Cardiac muscle cell (in vitro differentiated cells and primary cell): ENCODE measurements around the gene TBX18. TPM values are rescaled to one million over a fixed set of nuclear protein-coding genes. Genes with fewer than 3 reads are reported as not detected.
A peak's percentile ranks its signal among the peaks of the same experiment; 100 is the strongest.

Experiments
- DNase-seq, 2 donors: peaks; one replicate each; pipeline versions ENCODE4 v3.0.0 to v3.0.0-alpha.2; 2010 to 2017; ENCODE audit warnings: low read depth in 1 of 2, low spot score in 1 of 2
- H3K27ac ChIP-seq: fragments of 200-600 bp; sonication (generic); 2 replicates; pipeline ENCODE4 v1.5.1; 2016
- H3K27me3 ChIP-seq: fragments of 200-600 bp; sonication (generic); 2 replicates; pipeline ENCODE4 v1.6.0; 2016; ENCODE audit warnings: control low read depth
- H3K36me3 ChIP-seq: fragments of 200-600 bp; sonication (generic); 2 replicates; pipeline ENCODE4 v1.5.1; 2016; ENCODE audit warnings: control low read depth
- H3K4me1 ChIP-seq: fragments of 200-600 bp; sonication (generic); 2 replicates; pipeline ENCODE4 v1.8.1; 2017; ENCODE audit warnings: low read depth, mild to moderate bottlenecking, mixed run types
- H3K4me3 ChIP-seq: fragments of 200-600 bp; sonication (generic); 2 replicates; pipeline ENCODE4 v1.5.1; 2016; ENCODE audit warnings: mild to moderate bottlenecking
- H3K9me3 ChIP-seq: fragments of 200-600 bp; sonication (generic); 2 replicates; pipeline ENCODE4 v1.5.1; 2017; ENCODE audit warnings: low read depth, mild to moderate bottlenecking, control low read depth
- polyA plus RNA-seq: library from polyadenylated mRNA; unstranded; fragments of >200 nt; fragmentation: Nextera tagmentation; extraction: Ambion mirVana; gene quantifications from 2 replicates; pipeline ENCODE4 v1.2.1, GENCODE V29; 2016
- total RNA-seq: library from RNA; depleted of rRNA; stranded (reverse); fragments of >200 nt; gene quantifications from 2 replicates; pipeline ENCODE4 v1.2.3, GENCODE V29; 2016
- TF ChIP-seq, protein P1 (sequence below): IDR thresholded peaks from 2 replicates; pipeline ENCODE4 v1.5.1; 2012; ENCODE audit warnings: low read depth, mild to moderate bottlenecking, low read length

Gene TBX18
- total and polyA plus RNA-seq, 2 experiments from 2014 or later: 1.2 to 5.5 TPM

GRCh38 chr6:84756877-84757276, 7.5 kb downstream of the TBX18 start:
- Histone ChIP-seq H3K4me1 (no peaks in the 10 kb centered on the region), H3K4me3 (no peak overlapping the region), H3K27ac (no peak overlapping the region), H3K27me3 (peaks cover 94% of the 10 kb centered on the region), H3K36me3 (no peaks in the 10 kb centered on the region), H3K9me3 (no peaks in the 10 kb centered on the region)
- DNase-seq: peak in 1 of 2 donors; percentile 36
- TF ChIP-seq, protein P1, sequence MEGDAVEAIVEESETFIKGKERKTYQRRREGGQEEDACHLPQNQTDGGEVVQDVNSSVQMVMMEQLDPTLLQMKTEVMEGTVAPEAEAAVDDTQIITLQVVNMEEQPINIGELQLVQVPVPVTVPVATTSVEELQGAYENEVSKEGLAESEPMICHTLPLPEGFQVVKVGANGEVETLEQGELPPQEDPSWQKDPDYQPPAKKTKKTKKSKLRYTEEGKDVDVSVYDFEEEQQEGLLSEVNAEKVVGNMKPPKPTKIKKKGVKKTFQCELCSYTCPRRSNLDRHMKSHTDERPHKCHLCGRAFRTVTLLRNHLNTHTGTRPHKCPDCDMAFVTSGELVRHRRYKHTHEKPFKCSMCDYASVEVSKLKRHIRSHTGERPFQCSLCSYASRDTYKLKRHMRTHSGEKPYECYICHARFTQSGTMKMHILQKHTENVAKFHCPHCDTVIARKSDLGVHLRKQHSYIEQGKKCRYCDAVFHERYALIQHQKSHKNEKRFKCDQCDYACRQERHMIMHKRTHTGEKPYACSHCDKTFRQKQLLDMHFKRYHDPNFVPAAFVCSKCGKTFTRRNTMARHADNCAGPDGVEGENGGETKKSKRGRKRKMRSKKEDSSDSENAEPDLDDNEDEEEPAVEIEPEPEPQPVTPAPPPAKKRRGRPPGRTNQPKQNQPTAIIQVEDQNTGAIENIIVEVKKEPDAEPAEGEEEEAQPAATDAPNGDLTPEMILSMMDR: no peak

- Histone ChIP-seq H3K4me3 (no peak overlapping the region), H3K9me3 (no peaks in the 10 kb centered on the region), H3K27ac (no peak overlapping the region), H3K4me1 (no peaks in the 10 kb centered on the region), H3K36me3 (no peaks in the 10 kb centered on the region), H3K27me3 (peaks cover 94% of the 10 kb centered on the region)
- DNase-seq: no peak
- TF ChIP-seq, protein P1: no peak
Observed at GRCh38 chr6:84756466-84756865, 7.9 kb downstream of the TBX18 start.

- no peak overlapping the region for H3K27ac ChIP-seq
- peaks cover 84% of the 10 kb centered on the region for H3K27me3 ChIP-seq
Observed at GRCh38 chr6:84753173-84753572, 11.2 kb downstream of the TBX18 start.

DNA sequence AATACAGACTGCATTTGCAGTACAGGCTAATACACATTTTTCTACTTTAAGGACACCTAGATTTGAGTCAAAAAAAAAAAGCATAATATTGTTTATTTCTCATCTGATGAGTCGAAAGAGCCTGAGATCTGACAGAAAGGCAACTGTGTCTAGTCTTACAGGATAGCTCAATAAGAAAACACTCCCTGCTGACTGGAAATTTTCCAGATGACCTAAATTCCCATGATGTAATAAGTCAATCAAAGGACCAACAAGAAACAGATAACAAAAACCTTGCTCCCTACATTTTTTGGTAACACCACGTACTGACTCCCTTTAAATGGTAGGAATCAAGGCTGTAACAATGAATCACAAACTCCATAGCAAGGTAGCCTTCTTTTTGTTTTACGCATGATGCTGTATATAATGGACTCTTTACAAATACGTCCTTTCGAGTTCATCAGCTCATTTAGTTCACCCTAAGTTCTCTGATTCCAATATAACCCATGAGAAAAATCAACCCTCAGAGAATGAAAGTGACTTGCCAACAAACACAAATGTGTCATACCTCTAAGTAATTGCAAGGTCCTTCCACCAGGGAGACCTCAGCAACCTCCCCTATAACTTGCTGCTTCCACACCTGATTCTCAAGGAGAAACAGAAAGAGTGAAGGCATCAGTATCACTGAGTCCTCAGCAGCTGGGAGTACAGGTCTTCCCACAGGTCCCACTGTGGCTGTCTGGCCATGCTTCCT, 12.1 kb downstream of the TBX18 start:
- DNase-seq: peak in 1 of 2 donors; percentile 82

More at GRCh38 chr6:84753173-84753572, 11.2 kb downstream of the TBX18 start:
- no peak overlapping the region for H3K4me3 ChIP-seq
- TF ChIP-seq, protein P1: no peak
- H3K9me3 ChIP-seq: no peaks in the 10 kb centered on the region
- no peaks in the 10 kb centered on the region for H3K4me1 ChIP-seq
- DNase-seq: no peak
- no peaks in the 10 kb centered on the region for H3K36me3 ChIP-seq

GRCh38 chr6:84749181-84749580, 15.2 kb downstream of the TBX18 start:
- no peaks in the 10 kb centered on the region for H3K36me3 ChIP-seq
- H3K27me3 ChIP-seq: peaks cover 66% of the 10 kb centered on the region
- no peak overlapping the region for H3K4me3 ChIP-seq
- TF ChIP-seq, protein P1: no peak
- no peaks in the 10 kb centered on the region for H3K4me1 ChIP-seq
- no peak for DNase-seq
- H3K9me3 ChIP-seq: no peaks in the 10 kb centered on the region
- no peak overlapping the region for H3K27ac ChIP-seq

More for the DNA sequence above, 12.1 kb downstream of the TBX18 start:
- Histone ChIP-seq H3K4me3 (no peak overlapping the region), H3K9me3 (no peaks in the 10 kb centered on the region), H3K27ac (no peak overlapping the region), H3K4me1 (no peaks in the 10 kb centered on the region), H3K36me3 (no peaks in the 10 kb centered on the region), H3K27me3 (peaks cover 80% of the 10 kb centered on the region)
- TF ChIP-seq, protein P1: peak; percentile 19
